ENCODE results near the gene ETV4.
"Not testable (repeated sequence)": the region's sequence is repeated elsewhere in the genome, so short reads cannot be mapped to it uniquely, and the experiment has no call there.

Gene ETV4

DNA sequence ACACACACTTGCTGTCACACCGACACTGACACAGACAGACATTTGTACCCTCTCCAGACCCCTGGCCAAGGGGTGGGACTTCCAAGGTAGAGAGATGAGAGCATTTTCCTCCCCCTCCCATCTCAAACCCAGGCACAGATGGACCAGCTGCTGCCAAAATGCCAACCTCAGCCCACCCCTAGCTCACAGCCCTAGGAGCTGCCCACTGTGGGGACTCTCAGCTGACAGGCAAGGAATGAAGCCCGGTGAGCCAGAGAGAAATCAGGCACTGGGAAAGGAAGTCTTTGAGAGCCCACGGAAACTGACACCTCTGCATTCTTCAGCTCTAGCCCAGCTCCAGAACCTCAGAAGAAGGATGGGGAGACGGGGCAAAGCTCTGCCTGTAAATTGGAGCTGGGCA lies 2.8 kb downstream of the ETV4 start:
- no peak for DNase-seq

- DNase-seq: no peak
These were observed 3.3 kb downstream of the ETV4 start for GRCh38 chr17:43542859-43543258.

GRCh38 chr17:43540821-43541674 lies 5.1 kb downstream of the ETV4 start:
- DNase-seq: no peak

DNA sequence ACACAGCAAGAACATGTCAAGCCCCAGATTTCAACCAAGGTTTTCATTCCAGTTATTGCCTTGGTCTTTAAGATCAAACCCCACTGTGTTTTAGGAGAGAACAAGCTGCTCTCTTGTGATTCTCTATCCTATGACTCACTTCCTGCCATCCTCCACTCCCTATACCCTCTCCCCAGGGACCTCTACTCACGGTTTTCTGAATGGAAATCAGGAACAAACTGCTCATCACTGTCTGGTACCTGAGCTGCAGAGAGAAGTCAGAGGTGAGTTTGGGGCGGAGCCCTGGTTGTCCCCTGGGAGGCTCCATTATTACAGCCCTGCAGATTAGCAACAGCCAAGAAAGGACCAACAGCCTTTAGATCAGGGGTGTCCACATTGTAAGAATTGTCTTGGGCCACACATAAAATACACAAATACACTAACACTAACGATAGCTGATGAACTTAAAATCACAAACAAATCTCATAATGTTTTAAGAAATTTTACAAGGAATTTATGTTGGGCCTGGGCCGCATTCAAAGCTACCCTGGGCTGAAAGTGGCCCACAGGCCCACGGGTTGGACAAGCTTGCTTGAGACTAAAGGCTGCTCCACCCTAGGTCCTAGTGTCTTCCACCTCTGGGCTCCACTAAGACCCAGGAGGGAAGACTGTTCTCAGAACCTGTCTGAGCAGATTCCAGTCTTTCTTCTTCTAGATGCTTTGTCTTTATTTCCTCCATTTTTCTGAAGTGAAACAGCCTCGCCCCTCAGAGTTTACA lies 9.7 kb downstream of the ETV4 start:
- DNase-seq: no peak

DNA sequence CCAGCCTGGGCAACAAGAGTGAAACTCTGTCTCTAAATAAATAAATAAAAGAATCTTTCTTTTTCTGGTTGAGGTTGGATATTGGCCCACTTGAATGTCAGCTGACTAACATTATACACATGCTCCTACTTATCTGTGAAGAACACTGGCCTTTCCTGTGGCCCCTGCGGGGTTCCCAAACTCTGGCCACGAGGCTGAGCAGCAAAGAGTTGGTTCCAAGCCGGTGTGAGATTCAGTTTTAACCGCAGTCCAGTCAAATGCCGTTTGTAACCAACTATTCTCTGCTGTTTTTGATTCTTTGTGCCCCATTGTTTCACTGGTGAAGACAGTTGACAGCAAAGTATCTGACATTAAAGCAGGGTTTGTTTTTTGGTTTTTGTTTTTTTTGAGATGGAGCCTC lies 11.2 kb downstream of the ETV4 start:
- DNase-seq: no peak

DNA sequence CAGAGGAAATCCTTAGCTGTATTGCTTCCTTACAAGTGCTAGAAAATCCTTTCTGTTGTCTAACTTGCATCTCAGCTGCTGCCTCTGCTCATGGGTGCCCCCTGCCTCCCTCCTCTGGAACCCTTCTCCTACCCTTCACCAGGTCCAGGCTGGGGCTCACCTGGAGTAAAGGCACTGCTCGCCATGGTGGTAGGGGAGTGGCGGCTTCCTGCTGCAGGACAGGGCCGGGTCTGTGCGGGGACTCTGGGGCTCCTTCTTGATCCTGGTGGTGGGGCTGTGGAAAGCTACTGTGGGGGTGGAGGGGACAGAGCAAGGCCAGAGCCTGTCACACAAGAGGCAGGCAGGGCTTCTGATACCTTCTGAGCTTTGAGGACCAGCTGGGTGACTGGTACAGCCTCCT lies 12.4 kb downstream of the ETV4 start:
- DNase-seq: no peak

GRCh38 chr17:43532581-43532980 lies 13.6 kb downstream of the ETV4 start:
- DNase-seq: no peak

GRCh38 chr17:43531955-43532354 lies 14.2 kb downstream of the ETV4 start:
- no peak for DNase-seq

GRCh38 chr17:43531082-43531378 lies 15.1 kb downstream of the ETV4 start:
- DNase-seq: no peak

DNA sequence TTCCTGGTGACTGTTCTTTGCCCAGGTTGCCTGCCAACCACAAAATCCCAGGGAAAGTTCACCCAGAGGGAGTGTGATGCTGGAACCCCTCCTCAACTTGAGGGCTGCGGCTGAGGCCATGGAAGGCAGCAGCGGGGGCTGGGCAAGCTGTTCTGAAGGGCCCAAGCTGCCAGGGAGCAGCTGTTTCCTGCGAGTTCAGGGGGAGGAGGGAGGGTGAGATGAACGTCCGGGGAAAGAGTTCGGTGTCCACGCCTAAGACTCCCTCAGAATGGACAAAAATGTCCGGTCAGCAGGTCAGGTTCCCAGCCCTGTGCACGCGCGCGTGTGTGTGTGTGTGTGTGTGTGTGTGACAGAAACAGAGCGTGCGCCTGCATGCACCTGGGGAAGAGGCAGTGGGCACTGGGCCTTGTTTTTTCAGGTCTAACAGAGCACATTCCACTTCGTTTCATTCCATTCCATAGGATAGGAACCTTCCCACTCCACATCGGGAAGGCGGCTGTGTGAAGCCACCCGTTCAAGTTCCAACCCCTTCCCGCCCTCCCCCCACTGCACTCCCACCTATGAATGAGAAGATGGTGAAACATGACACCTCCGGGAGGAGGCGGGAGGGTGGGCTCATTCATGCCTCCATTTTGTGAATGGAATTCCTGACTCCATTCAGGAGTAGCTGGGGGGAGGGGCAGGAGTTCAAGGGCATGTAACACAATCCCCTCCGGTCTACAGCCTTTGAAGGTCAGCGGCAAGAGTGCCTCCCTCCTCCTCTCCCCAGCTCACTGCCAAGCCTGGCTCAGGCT lies 15.7 kb downstream of the ETV4 start:
- no peak for DNase-seq

GRCh38 chr17:43529947-43530287 lies 16.2 kb downstream of the ETV4 start:
- no peak for DNase-seq

DNA sequence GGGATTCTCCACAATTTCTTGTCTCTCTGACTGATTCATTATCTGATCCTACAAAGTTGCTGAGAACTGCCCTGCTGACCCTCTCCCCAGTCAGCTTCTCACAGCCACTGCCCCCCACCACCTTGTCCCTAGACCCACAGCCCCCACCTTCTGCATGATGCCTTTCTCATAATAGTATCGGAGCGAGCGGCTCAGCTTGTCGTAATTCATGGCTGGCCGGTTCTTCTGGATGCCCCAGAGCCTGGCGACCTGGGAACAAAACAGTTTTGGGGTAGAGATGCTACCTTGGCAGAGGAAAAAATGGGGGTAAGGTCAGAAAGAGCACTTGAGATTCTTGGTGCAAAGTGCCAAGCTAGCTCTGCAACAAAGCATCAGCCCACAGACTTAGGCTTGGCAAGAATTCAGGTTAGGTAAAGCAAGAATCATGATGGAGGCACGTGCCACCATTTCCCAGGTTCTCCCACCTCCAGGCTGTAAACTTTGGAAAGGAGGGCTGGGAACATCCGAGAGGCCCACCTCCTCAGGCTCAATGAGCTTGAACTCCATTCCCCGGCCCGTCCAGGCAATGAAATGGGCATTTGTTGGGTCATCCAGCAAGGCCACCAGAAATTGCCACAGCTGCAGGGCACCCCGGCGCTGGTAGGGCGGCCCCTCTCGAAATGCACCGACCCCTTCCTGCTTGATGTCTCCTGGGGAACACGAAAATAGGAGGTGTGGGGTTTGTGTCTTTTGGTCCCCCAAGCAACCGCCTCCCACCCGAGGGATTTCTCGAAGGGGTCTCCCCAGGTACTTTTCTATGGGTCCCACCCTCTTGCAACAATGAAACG lies 16.9 kb downstream of the ETV4 start:
- no peak for DNase-seq

GRCh38 chr17:43528319-43528987 lies 17.7 kb downstream of the ETV4 start:
- DNase-seq: no peak

GRCh38 chr17:43526886-43527648 lies 19.1 kb downstream of the ETV4 start:
- DNase-seq: no peak

DNA sequence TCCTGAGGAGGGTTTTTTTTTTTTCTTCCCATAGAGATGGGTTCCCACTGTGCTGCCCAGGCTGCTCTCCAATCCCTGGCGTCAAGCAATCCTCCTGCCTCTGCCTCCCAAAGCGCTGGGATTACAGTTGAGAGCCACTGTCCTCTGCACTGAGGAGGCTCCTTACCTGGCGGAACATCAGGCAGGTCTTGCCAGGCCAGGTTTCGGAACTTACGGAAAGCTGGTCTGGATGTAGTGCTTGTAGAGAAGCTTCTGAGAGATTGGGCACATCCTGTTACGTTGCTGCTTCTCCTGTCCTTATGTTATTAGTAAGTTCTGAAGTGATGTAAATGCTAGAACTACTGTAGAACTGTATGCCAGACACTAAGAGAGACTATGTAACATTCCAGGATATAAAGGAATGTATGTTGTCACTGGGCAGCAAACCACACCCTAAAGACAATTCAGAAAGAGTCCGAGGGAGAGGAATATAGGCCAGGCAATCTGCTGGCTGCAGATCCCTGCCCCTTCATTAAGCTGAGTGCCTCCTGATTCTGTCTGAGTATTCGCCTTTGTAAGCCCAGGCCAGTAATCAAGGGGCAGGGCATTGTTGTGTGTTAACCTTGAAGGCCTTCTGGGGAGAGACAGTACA lies 21.1 kb downstream of the ETV4 start:
- no peak for DNase-seq

DNA sequence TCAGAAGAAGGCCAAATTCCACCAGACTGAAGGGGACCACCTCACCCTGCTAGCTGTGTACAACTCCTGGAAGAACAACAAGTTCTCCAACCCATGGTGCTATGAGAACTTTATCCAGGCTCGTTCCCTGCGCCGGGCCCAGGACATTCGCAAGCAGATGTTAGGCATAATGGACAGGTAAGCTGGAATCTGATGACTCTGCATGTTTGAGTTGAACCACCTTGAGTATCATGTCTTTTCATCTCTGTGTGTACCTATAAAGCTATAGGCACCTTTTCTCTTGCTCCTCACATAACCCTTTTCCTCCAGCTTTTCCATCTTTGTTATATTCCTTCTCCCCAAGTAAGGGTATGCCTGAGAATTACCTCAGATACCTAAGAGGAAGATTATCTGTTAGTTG lies 24.8 kb downstream of the ETV4 start:
- no peak for DNase-seq

DNA sequence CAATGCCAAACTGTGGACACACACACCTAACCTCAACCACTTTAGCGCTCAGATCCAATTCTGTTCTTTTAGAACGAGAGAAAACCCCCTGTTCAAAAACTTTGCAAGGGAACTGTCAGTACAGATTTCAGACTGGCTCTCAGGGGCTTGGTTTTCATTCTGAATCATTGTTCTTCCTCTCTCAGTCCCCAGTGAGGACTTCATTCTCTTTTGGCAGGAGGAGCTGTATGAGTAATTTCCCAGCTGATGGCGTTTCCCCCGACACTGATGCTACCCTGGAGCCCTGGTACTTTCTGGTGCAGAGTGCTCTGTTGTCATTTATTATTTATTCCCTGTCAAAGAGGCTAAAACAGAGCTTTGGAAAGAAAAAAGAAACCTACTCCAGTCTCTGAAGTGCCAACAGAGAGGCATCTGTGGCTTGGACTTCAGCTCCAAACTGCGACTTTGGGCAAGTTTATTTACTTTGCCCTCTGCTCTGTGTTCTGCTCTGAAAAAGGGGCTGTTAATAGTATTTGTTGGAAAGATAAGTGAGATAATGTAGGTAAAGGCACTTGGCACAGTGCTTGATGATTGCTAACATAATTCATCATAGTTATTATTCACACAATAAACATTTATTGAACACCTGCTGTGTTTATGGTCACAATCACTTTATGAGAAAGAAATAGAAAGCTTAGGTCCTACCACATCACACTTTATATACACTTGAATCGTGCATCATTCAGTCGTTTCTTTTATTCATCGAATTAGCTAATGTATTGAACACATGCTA lies 28.3 kb downstream of the ETV4 start:
- no peak for DNase-seq

- no peak for DNase-seq
These were observed 29.0 kb downstream of the ETV4 start for GRCh38 chr17:43517161-43517560.

DNA sequence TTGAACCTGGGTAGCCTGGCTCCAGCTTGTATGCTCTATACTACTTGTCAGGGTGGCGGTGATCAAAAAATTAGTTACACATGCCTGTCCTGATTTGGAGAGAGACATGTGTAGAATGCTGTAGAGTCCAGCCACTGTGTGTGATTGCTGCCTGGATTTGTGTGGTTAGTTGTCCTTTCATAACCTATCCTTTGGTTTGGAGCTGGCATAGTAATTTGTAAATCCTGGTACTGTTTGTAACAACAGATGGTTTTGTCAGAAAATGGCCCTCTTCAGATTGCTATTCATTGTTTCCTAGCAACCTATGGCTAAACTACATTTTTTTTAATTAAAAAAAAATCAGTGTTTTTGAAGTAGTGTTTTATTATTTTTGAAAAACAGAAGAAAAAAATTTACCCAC lies 30.5 kb downstream of the ETV4 start:
- DNase-seq: no peak

DNA sequence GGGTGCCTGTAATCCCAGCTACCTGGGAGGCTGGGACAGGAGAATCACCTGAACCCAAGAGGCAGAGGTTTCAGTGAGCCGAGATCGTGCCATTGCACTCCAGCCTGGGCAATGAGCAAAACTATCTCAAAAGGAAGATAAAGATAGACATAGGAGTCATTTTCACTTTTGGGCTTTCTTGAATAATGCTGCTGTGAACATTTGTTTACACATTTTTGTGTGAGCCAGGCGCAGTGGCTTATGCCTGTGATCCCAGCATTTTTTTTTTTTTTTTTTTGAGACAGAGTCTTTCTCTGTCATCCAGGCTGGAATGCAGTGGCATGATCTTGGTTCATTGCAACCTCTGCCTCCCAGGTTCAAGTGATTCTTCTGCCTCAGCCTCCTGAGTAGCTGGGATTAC lies 34.9 kb downstream of the ETV4 start:
- not testable (repeated sequence) for DNase-seq
